HEK293T (cell line): Measurements from ENCODE around the gene HIF3A.

Experiments used
- BHLHE40 ChIP-seq: fragments of 450-650 bp; IDR thresholded peaks from 2 replicates; pipeline ENCODE4 v1.6.1; 2016; ENCODE audit warnings: mild to moderate bottlenecking, moderate library complexity, borderline replicate concordance
- CTBP1 ChIP-seq: fragments of 450-650 bp; IDR thresholded peaks from 2 replicates; pipeline ENCODE4 v1.6.1; 2016; ENCODE audit warnings: borderline replicate concordance
- FOXA1 ChIP-seq: fragments of 450-650 bp; IDR thresholded peaks from 2 replicates; pipeline ENCODE4 v1.6.1; 2016; ENCODE audit warnings: mild to moderate bottlenecking
- FOXK2 ChIP-seq: fragments of 450-650 bp; IDR thresholded peaks from 2 replicates; pipeline ENCODE4 v1.6.1; 2016; ENCODE audit warnings: mild to moderate bottlenecking
- FOXM1 ChIP-seq: fragments of 450-650 bp; IDR thresholded peaks from 2 replicates; pipeline ENCODE4 v1.6.1; 2017; ENCODE audit warnings: mild to moderate bottlenecking, borderline replicate concordance
- SP1 ChIP-seq: fragments of 450-650 bp; IDR thresholded peaks from 2 replicates; pipeline ENCODE4 v1.6.1; 2017
- SUZ12 ChIP-seq: fragments of 450-650 bp; IDR thresholded peaks from 2 replicates; pipeline ENCODE4 v1.6.1; 2016; ENCODE audit warnings: mild to moderate bottlenecking
- TF ChIP-seq, protein P1 (sequence below): fragments of 450-650 bp; IDR thresholded peaks from 2 replicates; pipeline ENCODE4 v1.6.1; 2016

DNA sequence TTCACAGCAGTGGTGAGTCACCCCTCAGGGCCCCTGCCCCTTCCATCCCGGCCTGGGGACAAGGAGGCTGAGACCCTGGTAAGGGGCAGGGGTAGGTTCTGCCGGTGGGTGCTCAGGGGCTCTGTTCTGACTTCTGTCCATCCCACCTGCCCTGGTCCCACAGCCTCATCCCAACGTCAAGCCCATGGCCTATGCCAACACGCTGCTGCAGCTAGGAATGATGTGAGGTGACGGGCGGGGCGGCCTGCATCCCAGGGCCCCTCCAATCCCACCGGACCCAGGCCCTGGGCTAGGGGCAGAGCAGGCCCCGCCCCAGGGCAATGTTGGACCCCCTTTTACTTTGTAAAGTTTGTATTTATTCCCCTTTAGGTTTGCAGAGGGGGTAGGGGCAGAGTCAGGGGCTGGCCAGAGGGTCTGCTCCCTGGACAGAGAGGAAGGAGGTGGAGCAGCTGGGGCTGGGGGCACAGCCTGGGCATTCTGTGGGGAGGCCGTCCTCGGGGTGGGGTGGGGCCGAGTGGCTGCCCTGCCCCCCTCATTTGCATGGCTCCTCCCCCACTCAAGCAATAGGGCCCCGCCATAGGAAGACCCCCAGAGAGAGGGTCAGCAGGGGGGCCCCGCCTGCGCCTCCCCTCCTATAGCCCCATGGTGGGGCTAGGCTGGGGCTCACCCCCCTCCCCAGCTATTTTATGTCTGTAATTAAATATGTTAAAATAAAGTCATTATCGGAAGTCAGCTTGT lies 93.4 kb downstream of the HIF3A start:
- TF ChIP-seq BHLHE40, result no peak
- TF ChIP-seq SP1, result no peak
- TF ChIP-seq FOXA1, result no peak
- no peak for TF ChIP-seq SUZ12
- TF ChIP-seq, protein P1, sequence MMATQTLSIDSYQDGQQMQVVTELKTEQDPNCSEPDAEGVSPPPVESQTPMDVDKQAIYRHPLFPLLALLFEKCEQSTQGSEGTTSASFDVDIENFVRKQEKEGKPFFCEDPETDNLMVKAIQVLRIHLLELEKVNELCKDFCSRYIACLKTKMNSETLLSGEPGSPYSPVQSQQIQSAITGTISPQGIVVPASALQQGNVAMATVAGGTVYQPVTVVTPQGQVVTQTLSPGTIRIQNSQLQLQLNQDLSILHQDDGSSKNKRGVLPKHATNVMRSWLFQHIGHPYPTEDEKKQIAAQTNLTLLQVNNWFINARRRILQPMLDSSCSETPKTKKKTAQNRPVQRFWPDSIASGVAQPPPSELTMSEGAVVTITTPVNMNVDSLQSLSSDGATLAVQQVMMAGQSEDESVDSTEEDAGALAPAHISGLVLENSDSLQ, result no peak
- TF ChIP-seq FOXK2, result no peak
- no peak for TF ChIP-seq CTBP1
- no peak for TF ChIP-seq FOXM1
